Heart right ventricle (tissue), 16 donors: ENCODE measurements around the gene C1orf94. TPM values are rescaled to one million over a fixed set of nuclear protein-coding genes. Genes with fewer than 3 reads are reported as not detected.

ENCODE experiments used
- ATAC-seq, 8 donors: fragments of 200-7000 bp; cut with Tn5 transposase; one replicate each; pipeline ENCODE4 v1.9.1; 2020; ENCODE audit warnings: mild to moderate bottlenecking in 8 of 8, moderate library complexity in 8 of 8, moderate number of reproducible peaks in 1 of 8
- DNase-seq, 2 donors: peaks; one replicate each; pipeline ENCODE4 v3.0.0-alpha.2; 2020
- H3K27ac ChIP-seq, 10 donors: fragments of 200-600 bp; sonication (generic) in 2 of 10; one replicate each; pipeline versions ENCODE4 v1.5.0 to v1.8.0; 2020 to 2022; ENCODE audit warnings: mild to moderate bottlenecking in 3 of 10
- H3K27me3 ChIP-seq, 7 donors: fragments of 200-600 bp; one replicate each; pipeline ENCODE4 v1.8.0; 2021 to 2022; ENCODE audit warnings: mild to moderate bottlenecking in 2 of 7
- H3K36me3 ChIP-seq, 9 donors: fragments of 200-600 bp; sonication (generic) in 1 of 9; one replicate each; pipeline versions ENCODE4 v1.5.0 to v1.8.0; 2020 to 2022; ENCODE audit warnings: mild to moderate bottlenecking in 2 of 9
- H3K4me1 ChIP-seq, 9 donors: fragments of 200-600 bp; sonication (generic) in 1 of 9; one replicate each; pipeline versions ENCODE4 v1.5.0 to v1.8.0; 2020 to 2022; ENCODE audit warnings: mild to moderate bottlenecking in 4 of 9
- H3K4me3 ChIP-seq, 10 donors: fragments of 200-600 bp; sonication (generic) in 2 of 10; one replicate each; pipeline versions ENCODE4 v1.5.0 to v1.8.0; 2020 to 2022; ENCODE audit warnings: mild to moderate bottlenecking in 7 of 10, moderate library complexity in 2 of 10
- H3K9me3 ChIP-seq, 11 donors: fragments of 200-600 bp in 10 of 11; sonication (generic) in 2 of 11; one replicate each; pipeline versions ENCODE4 v1.5.0 to v1.8.0; 2013 to 2022; ENCODE audit warnings: mild to moderate bottlenecking in 2 of 11, control low read depth in 1 of 11, moderate library complexity in 1 of 11
- WGBS, 2 donors: extraction: QIAGEN DNeasy Blood & Tissue Kit; methylation state at CpG; one replicate each; pipeline ENCODE4 v1.1.7; 2013; ENCODE audit warnings: inconsistent platforms in 1 of 2; 5-methylcytosine and 5-hydroxymethylcytosine counted together
- intact Hi-C, 10 donors: fragments of 100-400 bp; cut with DNase I; formaldehyde crosslinking; loops; one replicate each; pipeline versions ENCODE4 v1.11.1 to v1.14.2; 2022
- polyA plus RNA-seq, 2 donors: library from polyadenylated mRNA; stranded (reverse); fragments of 200-250 nt; gene quantifications; one replicate each; pipeline ENCODE4 v1.2.3, GENCODE V29; 2013
- total RNA-seq, 10 donors: library from RNA; stranded (reverse); fragmentation: NEBNext Ultra II Directional in 3 of 10; extraction: Animal tissue kit (Norgen Biotek cat#: 25700) in 3 of 10; gene quantifications; one replicate each; pipeline versions ENCODE4 v1.2.1 to v1.2.4, GENCODE V29; 2021 to 2023
- TF ChIP-seq, protein P1 (sequence below), 9 donors: fragments of 200-600 bp; sonication (generic) in 2 of 9; IDR thresholded peaks; one replicate each; pipeline versions ENCODE4 v1.5.0 to v1.8.0; 2021 to 2022; ENCODE audit warnings: antibody characterized with exemption in 9 of 9, mild to moderate bottlenecking in 5 of 9, moderate library complexity in 1 of 9
- donor health status: Arrhythmogenic right ventricular cardiomyopathy.
- donor health status: ischemic (EF 13 %, LVEDD 7.1; RV severe dilation, severe dysfunction).
- donor health status: healthy with polysubstance abuse.
- donor health status: DM: no; HTN: yes; CAD: no.
- donor health status: DM: no; HTN: no; CAD: no.
- donor health status: ischemic (EF 25% LVEDD 6.9; RV normal size, moderate dysfunction).
- donor health status: ischemic (EF 25% LVEDD 5.7; RV mildly dilated, moderate dysfunction).
- donor health status: healthy.
- donor health status: DM: yes; HTN: yes; CAD: no.
- donor health status: Ischemic cardiomyopathy.
- donor health status: ischemic (EF 35%, LVEDD 5.7; RV mildly dilated, moderate dysfunction).
- donor health status: nonischemic (EF 11% LVEDD 7.7; RV severe dilation, severe dysfunction).
- donor health status: DM: yes; HTN: yes; CAD: no.
- donor health status: PGD.
- donor health status: ischemic (EF 29% LVEDD 5.4; RV normal size, mild dysfunction).
- donor health status: nonischemic (EF 23%, LVEDD 6.1; RV moderate dilation, normal function).

C1orf94 gene
- total and polyA plus RNA-seq, 12 donors, result 0.01 to 0.11 TPM; not detected in 10

DNA sequence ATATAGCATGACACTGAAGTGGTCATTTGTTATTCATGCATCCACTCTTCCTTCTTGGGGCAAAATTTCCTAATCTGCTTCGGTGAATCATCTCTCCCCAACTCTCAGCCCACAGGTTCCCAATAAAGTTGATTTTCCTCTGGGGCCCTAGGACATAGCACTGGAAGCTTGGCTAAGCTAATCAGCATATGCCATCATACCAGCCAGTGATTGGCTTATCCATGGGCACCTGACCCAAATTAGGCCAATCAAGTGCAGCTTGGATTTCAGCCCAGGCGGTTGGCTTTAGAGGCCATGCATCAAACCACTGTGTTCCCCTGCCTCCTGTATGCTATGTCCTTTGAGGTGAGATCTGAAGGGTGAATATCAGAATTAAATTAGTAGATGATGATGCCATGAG, 58.9 kb downstream of the C1orf94 start:
- DNase-seq (no peak), ATAC-seq (no peak)
- WGBS, 2 donors, result 94 to 96% methylated on average over 2 of the region's 2 CpGs
- Histone ChIP-seq H3K4me3 (no peak overlapping the region), H3K27me3 (peaks cover 0 to 35% (median 4%) of the 10 kb centered on the region in 7 donors), H3K4me1 (no peaks in the 10 kb centered on the region), H3K27ac (no peak overlapping the region), H3K9me3 (no peaks in the 10 kb centered on the region), H3K36me3 (no peaks in the 10 kb centered on the region)
- TF ChIP-seq, protein P1, sequence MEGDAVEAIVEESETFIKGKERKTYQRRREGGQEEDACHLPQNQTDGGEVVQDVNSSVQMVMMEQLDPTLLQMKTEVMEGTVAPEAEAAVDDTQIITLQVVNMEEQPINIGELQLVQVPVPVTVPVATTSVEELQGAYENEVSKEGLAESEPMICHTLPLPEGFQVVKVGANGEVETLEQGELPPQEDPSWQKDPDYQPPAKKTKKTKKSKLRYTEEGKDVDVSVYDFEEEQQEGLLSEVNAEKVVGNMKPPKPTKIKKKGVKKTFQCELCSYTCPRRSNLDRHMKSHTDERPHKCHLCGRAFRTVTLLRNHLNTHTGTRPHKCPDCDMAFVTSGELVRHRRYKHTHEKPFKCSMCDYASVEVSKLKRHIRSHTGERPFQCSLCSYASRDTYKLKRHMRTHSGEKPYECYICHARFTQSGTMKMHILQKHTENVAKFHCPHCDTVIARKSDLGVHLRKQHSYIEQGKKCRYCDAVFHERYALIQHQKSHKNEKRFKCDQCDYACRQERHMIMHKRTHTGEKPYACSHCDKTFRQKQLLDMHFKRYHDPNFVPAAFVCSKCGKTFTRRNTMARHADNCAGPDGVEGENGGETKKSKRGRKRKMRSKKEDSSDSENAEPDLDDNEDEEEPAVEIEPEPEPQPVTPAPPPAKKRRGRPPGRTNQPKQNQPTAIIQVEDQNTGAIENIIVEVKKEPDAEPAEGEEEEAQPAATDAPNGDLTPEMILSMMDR (IDR thresholded peaks at IDR 0.05), result no peak
- intact Hi-C loops, result no loop called here

DNA sequence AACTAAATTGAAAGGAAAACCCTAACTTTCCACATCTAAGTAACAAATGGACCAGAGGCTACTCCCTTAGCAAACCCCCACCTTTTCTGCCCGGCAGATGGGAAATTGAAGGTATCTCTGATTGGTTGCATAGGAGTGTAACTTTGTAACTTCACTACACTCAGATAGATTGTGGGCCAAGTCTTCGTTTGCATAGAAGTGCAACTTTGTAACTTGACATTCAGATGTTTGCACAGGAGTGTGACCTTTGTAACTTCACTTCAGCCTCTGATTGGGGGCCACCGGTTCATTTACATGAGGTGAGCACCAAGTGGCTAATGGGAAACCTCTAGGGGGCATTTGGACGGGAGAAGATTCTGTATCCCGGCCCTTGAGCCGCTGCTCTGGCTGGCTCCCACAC, 59.4 kb downstream of the C1orf94 start:
- no peak for ATAC-seq
- no peaks in the 10 kb centered on the region for H3K9me3 ChIP-seq
- no peak overlapping the region for H3K4me3 ChIP-seq
- DNase-seq, result no peak
- H3K27me3 ChIP-seq, result peaks cover 0 to 35% (median 4%) of the 10 kb centered on the region in 7 donors
- TF ChIP-seq, protein P1 (IDR thresholded peaks at IDR 0.05), result no peak
- no peaks in the 10 kb centered on the region for H3K36me3 ChIP-seq
- WGBS, 2 donors, result 70 to 76% methylated on average over 6 of the region's 6 CpGs
- intact Hi-C loops, result no loop called here
- H3K4me1 ChIP-seq, result no peaks in the 10 kb centered on the region
- no peak overlapping the region for H3K27ac ChIP-seq

DNA sequence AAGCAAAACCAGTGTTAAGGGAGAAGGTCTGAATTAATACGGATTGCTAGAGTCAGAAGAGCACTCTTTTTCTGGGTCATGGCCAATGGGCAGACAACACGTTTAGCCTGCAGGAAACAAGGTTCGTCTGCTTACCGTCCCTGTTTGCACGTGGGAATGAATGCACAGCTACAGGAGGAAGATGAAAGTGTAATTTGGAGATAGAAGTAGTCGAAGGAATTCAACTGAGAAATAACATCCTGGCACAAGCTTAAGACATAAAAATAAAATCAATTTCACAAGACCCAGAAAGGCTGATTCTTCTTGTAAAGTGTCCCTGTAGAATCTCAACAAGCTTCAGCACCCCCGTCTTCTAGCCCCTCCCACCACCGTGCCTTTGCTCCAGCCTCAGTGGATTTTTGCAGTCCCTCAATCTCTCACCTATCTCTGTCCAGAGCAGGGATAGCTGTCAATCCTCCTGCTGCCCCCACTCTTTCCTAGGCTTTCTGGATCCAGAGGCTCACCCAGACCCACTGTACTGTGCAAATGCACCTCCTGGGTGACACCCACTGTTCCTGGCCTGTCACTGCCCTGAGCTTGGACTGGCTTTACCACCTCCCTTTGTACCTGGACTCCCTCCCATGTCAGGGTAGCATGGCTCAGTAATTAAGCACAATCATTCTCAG, 60.6 kb downstream of the C1orf94 start:
- Histone ChIP-seq H3K36me3 (no peaks in the 10 kb centered on the region), H3K9me3 (peaks cover 0 to 9% (median 0%) of the 10 kb centered on the region in 11 donors), H3K27me3 (peaks cover 0 to 28% (median 4%) of the 10 kb centered on the region in 7 donors), H3K27ac (no peak overlapping the region), H3K4me1 (no peaks in the 10 kb centered on the region), H3K4me3 (no peak overlapping the region)
- 47 to 53% methylated on average over 8 of the region's 8 CpGs for WGBS, 2 donors
- DNase-seq, result no peak
- intact Hi-C loops, result no loop called here
- TF ChIP-seq, protein P1 (IDR thresholded peaks at IDR 0.05), result no peak
- ATAC-seq, result no peak

DNA sequence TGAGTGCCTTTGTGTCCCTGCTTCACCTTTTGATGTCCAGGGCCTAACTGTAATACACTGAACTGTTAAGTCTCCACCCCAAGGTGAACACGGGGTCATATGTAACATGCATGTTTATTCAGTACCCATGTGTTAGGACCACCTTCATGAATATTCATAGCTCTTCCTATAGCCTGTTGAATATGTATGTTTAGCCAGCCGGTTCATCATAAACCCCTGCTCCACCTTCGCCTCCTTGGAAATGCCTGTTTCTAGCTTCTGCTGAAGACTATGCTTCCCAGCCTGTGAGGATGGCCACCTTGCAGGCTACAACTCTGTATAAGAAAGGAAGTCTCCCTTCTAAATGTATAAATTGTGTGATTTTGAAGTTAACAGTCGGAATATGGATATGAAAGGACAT, 69.3 kb downstream of the C1orf94 start:
- Histone ChIP-seq H3K36me3 (no peaks in the 10 kb centered on the region), H3K27ac (no peak overlapping the region), H3K9me3 (peaks cover 0 to 12% (median 0%) of the 10 kb centered on the region in 11 donors), H3K4me1 (no peaks in the 10 kb centered on the region), H3K4me3 (no peak overlapping the region), H3K27me3 (peaks cover 0 to 41% (median 22%) of the 10 kb centered on the region in 7 donors)
- ATAC-seq (no peak), DNase-seq (no peak)
- 64 to 68% methylated on average over 4 of the region's 4 CpGs for WGBS, 2 donors
- intact Hi-C loops, result no loop called here
- TF ChIP-seq, protein P1 (IDR thresholded peaks at IDR 0.05), result no peak
